Astrocyte (in vitro differentiated cells and primary cell): ENCODE data around the gene RABGGTA.

Source experiments
- EZH2 ChIP-seq: IDR thresholded peaks from 2 replicates; pipeline ENCODE4 v1.6.1; 2012; ENCODE audit warnings: mild to moderate bottlenecking, low read length, inconsistent platforms; ENCODE audit not compliant: insufficient read depth
- TF ChIP-seq, protein P1 (sequence below): IDR thresholded peaks from 2 replicates; pipeline ENCODE4 v1.5.1; 2011; ENCODE audit warnings: low read depth, mild to moderate bottlenecking, inconsistent platforms, low read length, moderate library complexity; ENCODE audit not compliant: insufficient read depth

GRCh38 chr14:24253936-24254335 is 17.5 kb downstream of the RABGGTA start:
- TF ChIP-seq, protein P1, sequence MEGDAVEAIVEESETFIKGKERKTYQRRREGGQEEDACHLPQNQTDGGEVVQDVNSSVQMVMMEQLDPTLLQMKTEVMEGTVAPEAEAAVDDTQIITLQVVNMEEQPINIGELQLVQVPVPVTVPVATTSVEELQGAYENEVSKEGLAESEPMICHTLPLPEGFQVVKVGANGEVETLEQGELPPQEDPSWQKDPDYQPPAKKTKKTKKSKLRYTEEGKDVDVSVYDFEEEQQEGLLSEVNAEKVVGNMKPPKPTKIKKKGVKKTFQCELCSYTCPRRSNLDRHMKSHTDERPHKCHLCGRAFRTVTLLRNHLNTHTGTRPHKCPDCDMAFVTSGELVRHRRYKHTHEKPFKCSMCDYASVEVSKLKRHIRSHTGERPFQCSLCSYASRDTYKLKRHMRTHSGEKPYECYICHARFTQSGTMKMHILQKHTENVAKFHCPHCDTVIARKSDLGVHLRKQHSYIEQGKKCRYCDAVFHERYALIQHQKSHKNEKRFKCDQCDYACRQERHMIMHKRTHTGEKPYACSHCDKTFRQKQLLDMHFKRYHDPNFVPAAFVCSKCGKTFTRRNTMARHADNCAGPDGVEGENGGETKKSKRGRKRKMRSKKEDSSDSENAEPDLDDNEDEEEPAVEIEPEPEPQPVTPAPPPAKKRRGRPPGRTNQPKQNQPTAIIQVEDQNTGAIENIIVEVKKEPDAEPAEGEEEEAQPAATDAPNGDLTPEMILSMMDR: no peak
- no peak for TF ChIP-seq EZH2
